Ovary (tissue), 3 donors: Measurements from ENCODE around the gene QSOX2.

Experiments used
- POLR2A ChIP-seq: fragments of 450-650 bp; IDR thresholded peaks from one replicate; pipeline ENCODE4 v1.6.1; 2017; ENCODE audit warnings: antibody characterized with exemption, mild to moderate bottlenecking, moderate library complexity
- TF ChIP-seq, protein P1 (sequence below), 3 donors: fragments of 450-650 bp in 2 of 3; fragments of 200-600 bp in 1 of 3; IDR thresholded peaks; one replicate each; pipeline versions ENCODE4 v1.5.1 to v1.8.0; 2016 to 2022; ENCODE audit warnings: antibody characterized with exemption in 3 of 3, mild to moderate bottlenecking in 1 of 3
- donor health status: DM: no; HTN: no; CAD: no.

DNA sequence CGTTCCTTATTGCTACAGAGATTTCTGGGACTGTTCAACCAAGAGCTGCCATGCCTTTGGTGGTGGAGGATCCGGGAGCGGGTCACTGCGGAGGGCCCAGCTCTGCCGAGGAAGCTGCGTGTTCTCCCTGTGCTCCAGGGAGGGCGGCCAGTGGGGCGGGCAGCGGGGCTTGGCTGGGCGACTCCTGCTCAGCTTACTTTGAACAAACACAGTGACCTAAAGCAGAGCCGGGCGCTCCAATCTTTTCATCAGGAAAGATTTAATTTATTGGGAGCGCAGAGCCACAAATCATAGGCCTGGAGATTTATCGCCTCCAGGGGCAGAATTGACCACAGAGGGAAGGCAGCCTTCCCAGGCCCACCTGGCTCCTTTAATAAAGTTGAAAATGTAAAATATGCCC, 68.4 kb downstream of the QSOX2 start:
- no peak for TF ChIP-seq POLR2A
- TF ChIP-seq, protein P1, sequence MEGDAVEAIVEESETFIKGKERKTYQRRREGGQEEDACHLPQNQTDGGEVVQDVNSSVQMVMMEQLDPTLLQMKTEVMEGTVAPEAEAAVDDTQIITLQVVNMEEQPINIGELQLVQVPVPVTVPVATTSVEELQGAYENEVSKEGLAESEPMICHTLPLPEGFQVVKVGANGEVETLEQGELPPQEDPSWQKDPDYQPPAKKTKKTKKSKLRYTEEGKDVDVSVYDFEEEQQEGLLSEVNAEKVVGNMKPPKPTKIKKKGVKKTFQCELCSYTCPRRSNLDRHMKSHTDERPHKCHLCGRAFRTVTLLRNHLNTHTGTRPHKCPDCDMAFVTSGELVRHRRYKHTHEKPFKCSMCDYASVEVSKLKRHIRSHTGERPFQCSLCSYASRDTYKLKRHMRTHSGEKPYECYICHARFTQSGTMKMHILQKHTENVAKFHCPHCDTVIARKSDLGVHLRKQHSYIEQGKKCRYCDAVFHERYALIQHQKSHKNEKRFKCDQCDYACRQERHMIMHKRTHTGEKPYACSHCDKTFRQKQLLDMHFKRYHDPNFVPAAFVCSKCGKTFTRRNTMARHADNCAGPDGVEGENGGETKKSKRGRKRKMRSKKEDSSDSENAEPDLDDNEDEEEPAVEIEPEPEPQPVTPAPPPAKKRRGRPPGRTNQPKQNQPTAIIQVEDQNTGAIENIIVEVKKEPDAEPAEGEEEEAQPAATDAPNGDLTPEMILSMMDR (IDR thresholded peaks at IDR 0.05): no peak
